Measurements from ENCODE around the gene DLGAP1.

The DLGAP1 gene

GRCh38 chr18:3879114-3879835, 575.8 kb downstream of the DLGAP1 start:
- H3K27ac ChIP-seq (ENCODE audit: low read depth, low read length): no peak overlapping the region
- H3K9ac ChIP-seq (ENCODE audit: low read depth, low read length): no peak overlapping the region
- H3K27me3 ChIP-seq (ENCODE audit: control insufficient read depth, insufficient read depth, low read length): no peaks in the 10 kb centered on the region
- no peaks in the 10 kb centered on the region for H3K9me3 ChIP-seq (ENCODE audit: control insufficient read depth, insufficient read depth, low read length)
- peaks cover 9% of the 10 kb centered on the region for H3K4me1 ChIP-seq (ENCODE audit: control insufficient read depth, insufficient read depth, low read length)
- H3K36me3 ChIP-seq (ENCODE audit: control insufficient read depth, insufficient read depth, low read length): 0 out of 2 replicates have a peak, but pooled peaks cover 4% of the 10 kb centered on the region
- no peak overlapping the region for H3K4me3 ChIP-seq (ENCODE audit: low read depth, low read length)

GRCh38 chr18:3878401-3878800, 576.7 kb downstream of the DLGAP1 start:
- H3K4me1 ChIP-seq (ENCODE audit: control insufficient read depth, insufficient read depth, low read length): peaks cover 17% of the 10 kb centered on the region

GRCh38 chr18:3877678-3878077, 577.4 kb downstream of the DLGAP1 start:
- Histone ChIP-seq H3K36me3 (ENCODE audit: control insufficient read depth, insufficient read depth, low read length) (0 out of 2 replicates have a peak, but pooled peaks cover 4% of the 10 kb centered on the region), H3K27me3 (ENCODE audit: control insufficient read depth, insufficient read depth, low read length) (no peaks in the 10 kb centered on the region), H3K9me3 (ENCODE audit: control insufficient read depth, insufficient read depth, low read length) (no peaks in the 10 kb centered on the region), H3K4me1 (ENCODE audit: control insufficient read depth, insufficient read depth, low read length) (peaks cover 24% of the 10 kb centered on the region), H3K4me3 (ENCODE audit: low read depth, low read length) (no peak overlapping the region), H3K27ac (ENCODE audit: low read depth, low read length) (no peak overlapping the region), H3K9ac (ENCODE audit: low read depth, low read length) (no peak overlapping the region)

More at GRCh38 chr18:3878401-3878800, 576.7 kb downstream of the DLGAP1 start:
- no peaks in the 10 kb centered on the region for H3K27me3 ChIP-seq (ENCODE audit: control insufficient read depth, insufficient read depth, low read length)
- no peak overlapping the region for H3K4me3 ChIP-seq (ENCODE audit: low read depth, low read length)
- no peak overlapping the region for H3K27ac ChIP-seq (ENCODE audit: low read depth, low read length)
- no peaks in the 10 kb centered on the region for H3K9me3 ChIP-seq (ENCODE audit: control insufficient read depth, insufficient read depth, low read length)
- 0 out of 2 replicates have a peak, but pooled peaks cover 4% of the 10 kb centered on the region for H3K36me3 ChIP-seq (ENCODE audit: control insufficient read depth, insufficient read depth, low read length)
- H3K9ac ChIP-seq (ENCODE audit: low read depth, low read length): no peak overlapping the region

GRCh38 chr18:3875961-3876360, 579.1 kb downstream of the DLGAP1 start:
- Histone ChIP-seq H3K27me3 (ENCODE audit: control insufficient read depth, insufficient read depth, low read length) (no peaks in the 10 kb centered on the region), H3K4me3 (ENCODE audit: low read depth, low read length) (no peak overlapping the region), H3K27ac (ENCODE audit: low read depth, low read length) (no peak overlapping the region), H3K9ac (ENCODE audit: low read depth, low read length) (no peak overlapping the region), H3K9me3 (ENCODE audit: control insufficient read depth, insufficient read depth, low read length) (no peaks in the 10 kb centered on the region), H3K4me1 (ENCODE audit: control insufficient read depth, insufficient read depth, low read length) (peaks cover 27% of the 10 kb centered on the region), H3K36me3 (ENCODE audit: control insufficient read depth, insufficient read depth, low read length) (0 out of 2 replicates have a peak, but pooled peaks cover 4% of the 10 kb centered on the region)

GRCh38 chr18:3875376-3875775, 579.7 kb downstream of the DLGAP1 start:
- Histone ChIP-seq H3K27me3 (ENCODE audit: control insufficient read depth, insufficient read depth, low read length) (no peaks in the 10 kb centered on the region), H3K27ac (ENCODE audit: low read depth, low read length) (no peak overlapping the region), H3K9me3 (ENCODE audit: control insufficient read depth, insufficient read depth, low read length) (no peaks in the 10 kb centered on the region), H3K36me3 (ENCODE audit: control insufficient read depth, insufficient read depth, low read length) (0 out of 2 replicates have a peak, but pooled peaks cover 4% of the 10 kb centered on the region), H3K4me3 (ENCODE audit: low read depth, low read length) (no peak overlapping the region), H3K4me1 (ENCODE audit: control insufficient read depth, insufficient read depth, low read length) (peaks cover 27% of the 10 kb centered on the region), H3K9ac (ENCODE audit: low read depth, low read length) (no peak overlapping the region)

- Histone ChIP-seq H3K9me3 (ENCODE audit: control insufficient read depth, insufficient read depth, low read length) (no peaks in the 10 kb centered on the region), H3K4me3 (ENCODE audit: low read depth, low read length) (no peak overlapping the region), H3K27ac (ENCODE audit: low read depth, low read length) (no peak overlapping the region), H3K27me3 (ENCODE audit: control insufficient read depth, insufficient read depth, low read length) (no peaks in the 10 kb centered on the region), H3K4me1 (ENCODE audit: control insufficient read depth, insufficient read depth, low read length) (peaks cover 27% of the 10 kb centered on the region), H3K36me3 (ENCODE audit: control insufficient read depth, insufficient read depth, low read length) (0 out of 2 replicates have a peak, but pooled peaks cover 4% of the 10 kb centered on the region), H3K9ac (ENCODE audit: low read depth, low read length) (no peak overlapping the region)
Measured at GRCh38 chr18:3874581-3874980, 580.5 kb downstream of the DLGAP1 start.

- Histone ChIP-seq H3K27ac (ENCODE audit: low read depth, low read length) (no peak overlapping the region), H3K9me3 (ENCODE audit: control insufficient read depth, insufficient read depth, low read length) (no peaks in the 10 kb centered on the region), H3K4me1 (ENCODE audit: control insufficient read depth, insufficient read depth, low read length) (peaks cover 27% of the 10 kb centered on the region), H3K4me3 (ENCODE audit: low read depth, low read length) (no peak overlapping the region), H3K36me3 (ENCODE audit: control insufficient read depth, insufficient read depth, low read length) (0 out of 2 replicates have a peak, but pooled peaks cover under 1% of the 10 kb centered on the region), H3K9ac (ENCODE audit: low read depth, low read length) (no peak overlapping the region; the same call in 1 of the 2 replicates), H3K27me3 (ENCODE audit: control insufficient read depth, insufficient read depth, low read length) (no peaks in the 10 kb centered on the region)
Measured at GRCh38 chr18:3874125-3874524, 581.0 kb downstream of the DLGAP1 start.

- H3K27me3 ChIP-seq (ENCODE audit: control insufficient read depth, insufficient read depth, low read length): no peaks in the 10 kb centered on the region
- H3K9me3 ChIP-seq (ENCODE audit: control insufficient read depth, insufficient read depth, low read length): no peaks in the 10 kb centered on the region
- H3K9ac ChIP-seq (ENCODE audit: low read depth, low read length): no peak overlapping the region
- no peak overlapping the region for H3K4me3 ChIP-seq (ENCODE audit: low read depth, low read length)
- no peaks in the 10 kb centered on the region for H3K36me3 ChIP-seq (ENCODE audit: control insufficient read depth, insufficient read depth, low read length)
- peaks cover 29% of the 10 kb centered on the region for H3K4me1 ChIP-seq (ENCODE audit: control insufficient read depth, insufficient read depth, low read length)
- no peak overlapping the region for H3K27ac ChIP-seq (ENCODE audit: low read depth, low read length)
Measured at GRCh38 chr18:3873698-3874097, 581.4 kb downstream of the DLGAP1 start.

GRCh38 chr18:3873211-3873610, 581.9 kb downstream of the DLGAP1 start:
- Histone ChIP-seq H3K4me3 (ENCODE audit: low read depth, low read length) (no peak overlapping the region), H3K27me3 (ENCODE audit: control insufficient read depth, insufficient read depth, low read length) (no peaks in the 10 kb centered on the region), H3K9ac (ENCODE audit: low read depth, low read length) (no peak overlapping the region)

GRCh38 chr18:3872641-3873040, 582.5 kb downstream of the DLGAP1 start:
- H3K36me3 ChIP-seq (ENCODE audit: control insufficient read depth, insufficient read depth, low read length): no peaks in the 10 kb centered on the region
- H3K4me3 ChIP-seq (ENCODE audit: low read depth, low read length): no peak overlapping the region
- H3K9me3 ChIP-seq (ENCODE audit: control insufficient read depth, insufficient read depth, low read length): no peaks in the 10 kb centered on the region
- H3K9ac ChIP-seq (ENCODE audit: low read depth, low read length): no peak overlapping the region
- H3K4me1 ChIP-seq (ENCODE audit: control insufficient read depth, insufficient read depth, low read length): peaks cover 35% of the 10 kb centered on the region
- H3K27ac ChIP-seq (ENCODE audit: low read depth, low read length): no peak overlapping the region
- no peaks in the 10 kb centered on the region for H3K27me3 ChIP-seq (ENCODE audit: control insufficient read depth, insufficient read depth, low read length)

More at GRCh38 chr18:3873211-3873610, 581.9 kb downstream of the DLGAP1 start:
- peaks cover 33% of the 10 kb centered on the region for H3K4me1 ChIP-seq (ENCODE audit: control insufficient read depth, insufficient read depth, low read length)
- H3K9me3 ChIP-seq (ENCODE audit: control insufficient read depth, insufficient read depth, low read length): no peaks in the 10 kb centered on the region
- no peaks in the 10 kb centered on the region for H3K36me3 ChIP-seq (ENCODE audit: control insufficient read depth, insufficient read depth, low read length)
- no peak overlapping the region for H3K27ac ChIP-seq (ENCODE audit: low read depth, low read length)

- no peaks in the 10 kb centered on the region for H3K9me3 ChIP-seq (ENCODE audit: control insufficient read depth, insufficient read depth, low read length)
- no peaks in the 10 kb centered on the region for H3K27me3 ChIP-seq (ENCODE audit: control insufficient read depth, insufficient read depth, low read length)
- no peak overlapping the region for H3K27ac ChIP-seq (ENCODE audit: low read depth, low read length)
- H3K36me3 ChIP-seq (ENCODE audit: control insufficient read depth, insufficient read depth, low read length): no peaks in the 10 kb centered on the region
- no peak overlapping the region for H3K4me3 ChIP-seq (ENCODE audit: low read depth, low read length)
- H3K9ac ChIP-seq (ENCODE audit: low read depth, low read length): no peak overlapping the region
- H3K4me1 ChIP-seq (ENCODE audit: control insufficient read depth, insufficient read depth, low read length): peaks cover 33% of the 10 kb centered on the region
Measured at GRCh38 chr18:3871687-3872086, 583.4 kb downstream of the DLGAP1 start.

Measured in HUES48 (cell line).